ENCODE results near the gene ADD2. TPM values are rescaled to one million over a fixed set of nuclear protein-coding genes. Genes with fewer than 3 reads are reported as not detected.

The ADD2 gene
- total and polyA plus RNA-seq, 2 experiments from 2014 or later: not detected

- peaks cover 46% of the 10 kb centered on the region for H3K27me3 ChIP-seq (replicated peaks; ENCODE audit: insufficient read depth)
- TF ChIP-seq EZH2 (IDR thresholded peaks at IDR 0.05; ENCODE audit: insufficient read depth, poor library complexity, severe bottlenecking): no peak
- TF ChIP-seq EZH2phosphoT487 (IDR thresholded peaks at IDR 0.05; ENCODE audit: insufficient read depth, low read depth): no peak
- H3K36me3 ChIP-seq (ENCODE audit: low read depth): no peaks in the 10 kb centered on the region
- no peak overlapping the region for H3K27ac ChIP-seq
- no peak overlapping the region for H3K4me3 ChIP-seq
- DNase-seq: no peak
- no peaks in the 10 kb centered on the region for H3K9me2 ChIP-seq (ENCODE audit: insufficient read depth)
- H3K9ac ChIP-seq: no peak overlapping the region
- no peaks in the 10 kb centered on the region for H4K20me1 ChIP-seq (ENCODE audit: insufficient read depth)
- H3K4me2 ChIP-seq (ENCODE audit: unreplicated experiment): no peak overlapping the region
- H2AFZ ChIP-seq: no peak overlapping the region
- H3K79me2 ChIP-seq (ENCODE audit: insufficient read depth): no peaks in the 10 kb centered on the region
- in situ Hi-C loops (cut with MboI): loop anchor here (10.0 kb wide), 1 partner anchor 134 kb away; no protein-coding TSS in a partner anchor
- H3K4me1 ChIP-seq (ENCODE audit: insufficient read depth): no peaks in the 10 kb centered on the region
- no peaks in the 10 kb centered on the region for H3F3A ChIP-seq (ENCODE audit: insufficient read depth)
- no peaks in the 10 kb centered on the region for H3K9me3 ChIP-seq (ENCODE audit: low read depth)
Observed at GRCh38 chr2:70651014-70651413, 117.0 kb downstream of the ADD2 start.

GRCh38 chr2:70648961-70649360 is 119.0 kb downstream of the ADD2 start:
- DNase-seq: no peak
- Histone ChIP-seq H3K9me2 (ENCODE audit: insufficient read depth) (no peaks in the 10 kb centered on the region), H3K27me3 (replicated peaks; ENCODE audit: insufficient read depth) (peaks cover 34% of the 10 kb centered on the region), H3K36me3 (ENCODE audit: low read depth) (no peaks in the 10 kb centered on the region), H3K9me3 (ENCODE audit: low read depth) (no peaks in the 10 kb centered on the region), H3K9ac (no peak overlapping the region), H3K27ac (no peak overlapping the region), H3K4me3 (no peak overlapping the region), H3K4me2 (ENCODE audit: unreplicated experiment) (no peak overlapping the region), H3K79me2 (ENCODE audit: insufficient read depth) (no peaks in the 10 kb centered on the region), H2AFZ (no peak overlapping the region), H3K4me1 (ENCODE audit: insufficient read depth) (no peaks in the 10 kb centered on the region), H4K20me1 (ENCODE audit: insufficient read depth) (no peaks in the 10 kb centered on the region), H3F3A (ENCODE audit: insufficient read depth) (no peaks in the 10 kb centered on the region)
- TF ChIP-seq EZH2 (IDR thresholded peaks at IDR 0.05; ENCODE audit: insufficient read depth, poor library complexity, severe bottlenecking): no peak
- TF ChIP-seq EZH2phosphoT487 (IDR thresholded peaks at IDR 0.05; ENCODE audit: insufficient read depth, low read depth): no peak
- WGBS, 2 experiments (ENCODE audit: low coverage in 1 of 2, low lambda C conversion rate in 2 of 2, missing lambda C conversion rate in 2 of 2): 61 to 70% methylated on average over 3 of the region's 3 CpGs
- in situ Hi-C loops (cut with MboI): no loop called here

- Histone ChIP-seq H3K27ac (no peak overlapping the region), H3K9me2 (ENCODE audit: insufficient read depth) (no peaks in the 10 kb centered on the region), H3K36me3 (ENCODE audit: low read depth) (no peaks in the 10 kb centered on the region), H2AFZ (no peak overlapping the region), H3K9ac (no peak overlapping the region), H3K4me2 (ENCODE audit: unreplicated experiment) (no peak overlapping the region), H3K4me1 (ENCODE audit: insufficient read depth) (no peaks in the 10 kb centered on the region), H3K9me3 (ENCODE audit: low read depth) (no peaks in the 10 kb centered on the region), H3K4me3 (no peak overlapping the region), H4K20me1 (ENCODE audit: insufficient read depth) (no peaks in the 10 kb centered on the region), H3F3A (ENCODE audit: insufficient read depth) (no peaks in the 10 kb centered on the region), H3K79me2 (ENCODE audit: insufficient read depth) (no peaks in the 10 kb centered on the region), H3K27me3 (replicated peaks; ENCODE audit: insufficient read depth) (peaks cover 25% of the 10 kb centered on the region)
- WGBS, 2 experiments (ENCODE audit: low coverage in 1 of 2, low lambda C conversion rate in 2 of 2, missing lambda C conversion rate in 2 of 2): 6 to 7% methylated on average over 9 of the region's 9 CpGs
- no peak for TF ChIP-seq EZH2phosphoT487 (IDR thresholded peaks at IDR 0.05; ENCODE audit: insufficient read depth, low read depth)
- no peak for TF ChIP-seq EZH2 (IDR thresholded peaks at IDR 0.05; ENCODE audit: insufficient read depth, poor library complexity, severe bottlenecking)
- in situ Hi-C loops (cut with MboI): no loop called here
- DNase-seq: peak; percentile 75
Observed at GRCh38 chr2:70647873-70648481, 120.0 kb downstream of the ADD2 start.

- H4K20me1 ChIP-seq (ENCODE audit: insufficient read depth): no peaks in the 10 kb centered on the region
Observed at GRCh38 chr2:70646420-70646818, 121.6 kb downstream of the ADD2 start.

More at GRCh38 chr2:70646420-70646818, 121.6 kb downstream of the ADD2 start:
- Histone ChIP-seq H3K9me2 (ENCODE audit: insufficient read depth) (no peaks in the 10 kb centered on the region), H3K4me3 (no peak overlapping the region), H3K4me2 (ENCODE audit: unreplicated experiment) (no peak overlapping the region), H3K9ac (no peak overlapping the region), H3K79me2 (ENCODE audit: insufficient read depth) (no peaks in the 10 kb centered on the region), H3K27me3 (replicated peaks; ENCODE audit: insufficient read depth) (peaks cover 9% of the 10 kb centered on the region; the same call in 1 of the 2 replicates), H3K36me3 (ENCODE audit: low read depth) (no peaks in the 10 kb centered on the region), H3K27ac (no peak overlapping the region), H3K4me1 (ENCODE audit: insufficient read depth) (no peaks in the 10 kb centered on the region), H2AFZ (no peak overlapping the region), H3K9me3 (ENCODE audit: low read depth) (no peaks in the 10 kb centered on the region), H3F3A (ENCODE audit: insufficient read depth) (no peaks in the 10 kb centered on the region)
- no peak for TF ChIP-seq EZH2 (IDR thresholded peaks at IDR 0.05; ENCODE audit: insufficient read depth, poor library complexity, severe bottlenecking)
- TF ChIP-seq EZH2phosphoT487 (IDR thresholded peaks at IDR 0.05; ENCODE audit: insufficient read depth, low read depth): no peak
- no peak for DNase-seq
- 41 to 53% methylated on average over 5 of the region's 5 CpGs for WGBS, 2 experiments (ENCODE audit: low coverage in 1 of 2, low lambda C conversion rate in 2 of 2, missing lambda C conversion rate in 2 of 2)
- in situ Hi-C loops (cut with MboI): no loop called here

Measured in GM23248 (cell line).